Measurements from ENCODE around the gene SMPDL3A. TPM values are rescaled to one million over a fixed set of nuclear protein-coding genes. Genes with fewer than 3 reads are reported as not detected.

The SMPDL3A gene
- total RNA-seq, 1 experiment from 2014 or later: 2.3 TPM

DNA sequence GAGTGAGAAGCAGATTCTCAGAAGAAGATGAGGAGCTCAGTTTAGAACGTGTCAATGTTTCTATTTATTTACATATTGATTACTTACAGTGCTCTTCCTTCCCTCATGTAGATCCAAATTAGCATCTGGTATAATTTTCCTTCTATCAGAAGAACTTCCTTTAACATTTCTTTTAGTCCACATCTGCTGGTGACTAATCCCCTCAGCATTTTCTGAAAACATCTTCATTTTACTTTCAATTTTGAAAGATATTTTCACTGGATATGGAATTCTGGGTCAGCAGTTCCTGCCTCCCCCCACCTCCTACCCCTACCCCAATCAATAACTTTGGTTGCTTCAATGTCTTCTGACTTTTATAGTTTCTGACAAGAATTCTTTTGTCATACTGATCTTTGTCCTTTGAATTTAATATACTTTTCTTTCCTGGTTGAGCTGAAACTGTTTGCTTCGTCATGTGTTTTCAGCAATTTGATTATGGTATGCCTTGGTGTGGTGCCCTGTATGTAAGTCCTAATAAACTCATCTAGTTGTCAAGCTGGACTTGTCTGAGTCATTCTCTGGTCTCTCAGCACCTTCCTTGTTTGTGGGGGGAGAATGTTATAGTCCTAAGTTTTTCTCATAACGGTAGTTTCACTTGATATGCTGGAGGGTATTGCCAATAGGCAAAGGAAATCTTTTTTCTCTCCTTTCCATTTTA, 57.0 kb downstream of the SMPDL3A start:
- no peak for DNase-seq (ENCODE audit: extremely low read depth, low read depth)

DNA sequence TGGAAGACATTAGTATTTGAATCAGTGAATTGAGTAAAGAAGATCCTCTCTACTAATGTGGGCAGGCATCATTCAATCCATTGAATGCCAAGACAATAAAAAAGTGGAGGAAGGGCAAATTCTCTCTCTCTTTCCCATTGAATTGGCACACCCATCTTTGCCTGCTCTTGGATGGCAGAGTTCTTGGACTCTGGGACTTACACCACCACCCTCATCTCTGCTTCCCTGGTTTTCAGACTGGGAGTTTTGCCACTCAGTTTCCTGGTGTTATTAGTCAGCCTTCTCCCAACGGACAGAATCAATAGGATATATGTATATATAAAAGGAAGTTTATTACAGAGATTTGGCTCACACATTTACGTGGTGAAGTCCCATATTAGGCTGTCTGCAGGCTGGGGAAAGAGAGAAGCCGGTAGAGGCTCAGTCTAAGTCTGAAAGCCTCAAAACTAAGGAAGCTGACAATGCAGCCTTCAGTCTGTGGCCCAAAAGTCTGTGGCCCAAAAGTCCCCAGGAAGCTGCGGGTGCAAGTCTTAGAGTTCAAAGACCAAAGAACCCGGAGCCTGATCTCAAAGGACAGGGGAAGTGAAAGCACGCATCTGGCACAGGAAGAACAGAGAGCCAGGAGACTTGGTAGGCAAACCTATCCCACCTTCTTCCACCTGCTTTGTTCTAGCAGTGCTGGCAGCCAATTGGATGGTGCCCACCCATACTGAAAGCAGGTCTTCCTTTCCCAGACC, 64.4 kb downstream of the SMPDL3A start:
- DNase-seq (ENCODE audit: extremely low read depth, low read depth): no peak

Small RNAs within 50 kb of the gene (small RNA-seq; reads per million reads assigned to genes)
- gene RN7SL564P: 0 reads per million in 2 experiments

Other genes starting within 250 kb of the SMPDL3A start
- gene PKIB, start 178.9 kb upstream of the SMPDL3A start, total RNA-seq (2014; rRNA removed; shearing (Covaris generic)): not detected in 2 replicates
- gene FABP7, start 9.5 kb upstream of the SMPDL3A start, total RNA-seq (2014; rRNA removed; shearing (Covaris generic)): not detected in 2 replicates
- not detected in 2 replicates for gene CLVS2, start 207.0 kb downstream of the SMPDL3A start, total RNA-seq (2014; rRNA removed; shearing (Covaris generic))